Upper lobe of right lung (tissue), 1 donor: ENCODE data around the gene HTD2. TPM values are rescaled to one million over a fixed set of nuclear protein-coding genes. Genes with fewer than 3 reads are reported as not detected.

Experiments
- ATAC-seq: fragments of 200-7000 bp; cut with Tn5 transposase; one replicate; pipeline ENCODE4 v1.9.1; 2020; ENCODE audit warnings: mild to moderate bottlenecking, moderate library complexity
- DNase-seq: peaks from one replicate; pipeline ENCODE4 v3.0.0-alpha.2; 2020
- H3K27ac ChIP-seq: fragments of 200-600 bp; one replicate; pipeline ENCODE4 v1.8.0; 2022
- H3K27me3 ChIP-seq: fragments of 200-600 bp; one replicate; pipeline ENCODE4 v1.8.0; 2022; ENCODE audit warnings: mild to moderate bottlenecking
- H3K36me3 ChIP-seq: fragments of 200-600 bp; one replicate; pipeline ENCODE4 v1.8.0; 2022
- H3K4me1 ChIP-seq: fragments of 200-600 bp; one replicate; pipeline ENCODE4 v1.8.0; 2022
- H3K4me3 ChIP-seq: fragments of 200-600 bp; one replicate; pipeline ENCODE4 v1.8.0; 2022; ENCODE audit warnings: mild to moderate bottlenecking
- H3K9me3 ChIP-seq: fragments of 200-600 bp; one replicate; pipeline ENCODE4 v1.8.0; 2022
- intact Hi-C: fragments of 100-400 bp; cut with DNase I; formaldehyde crosslinking; loops from one replicate; pipeline ENCODE4 v1.11.0; 2022
- total RNA-seq: library from RNA; stranded (reverse); fragmentation: NEBNext Ultra II Directional; extraction: Animal tissue kit (Norgen Biotek cat#: 25700); gene quantifications from one replicate; pipeline ENCODE4 v1.2.1, GENCODE V29; 2021
- TF ChIP-seq, protein P1 (sequence below): fragments of 200-600 bp; IDR thresholded peaks from one replicate; pipeline ENCODE4 v1.8.0; 2022; ENCODE audit warnings: antibody characterized with exemption
- donor health status: DM: no; HTN: yes; CAD: no; lungs with severe emphysema.

Gene HTD2
- total RNA-seq, 1 donor from 2014 or later = 6.2 TPM

DNA sequence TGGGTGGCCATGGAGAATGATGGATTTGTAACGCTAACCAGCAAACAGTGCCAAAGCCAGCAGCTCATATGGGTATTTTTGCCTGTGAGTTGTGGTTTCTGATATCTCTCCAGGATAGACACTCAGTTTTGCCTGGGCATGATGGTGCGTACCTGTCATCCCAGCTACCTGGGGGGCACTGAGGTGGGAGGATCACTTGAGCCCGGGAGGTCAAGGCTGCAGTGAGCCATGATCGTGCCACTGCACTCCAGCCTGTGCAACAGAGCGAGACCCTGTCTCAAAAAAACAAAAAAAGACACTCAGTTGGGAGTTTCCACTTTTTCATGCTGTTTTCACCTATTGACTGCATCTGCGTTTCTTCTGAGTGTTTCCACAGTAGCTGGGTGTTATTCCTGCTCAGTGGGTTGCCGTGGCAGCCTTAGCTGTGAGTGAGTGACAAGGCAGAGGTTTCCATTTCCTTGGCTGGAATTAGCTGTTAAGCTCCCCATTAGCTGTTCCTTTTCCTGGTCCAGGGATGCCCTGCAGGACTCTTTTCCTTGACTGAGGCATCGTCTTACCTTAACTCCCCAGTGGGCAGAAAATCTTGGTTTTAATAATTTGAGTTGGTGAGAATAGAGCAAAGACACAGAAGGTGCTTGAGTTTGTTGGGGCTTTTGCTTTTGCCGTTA is 14.5 kb upstream of the HTD2 start:
- H3K36me3 ChIP-seq = peaks cover 18% of the 10 kb centered on the region
- TF ChIP-seq, protein P1, sequence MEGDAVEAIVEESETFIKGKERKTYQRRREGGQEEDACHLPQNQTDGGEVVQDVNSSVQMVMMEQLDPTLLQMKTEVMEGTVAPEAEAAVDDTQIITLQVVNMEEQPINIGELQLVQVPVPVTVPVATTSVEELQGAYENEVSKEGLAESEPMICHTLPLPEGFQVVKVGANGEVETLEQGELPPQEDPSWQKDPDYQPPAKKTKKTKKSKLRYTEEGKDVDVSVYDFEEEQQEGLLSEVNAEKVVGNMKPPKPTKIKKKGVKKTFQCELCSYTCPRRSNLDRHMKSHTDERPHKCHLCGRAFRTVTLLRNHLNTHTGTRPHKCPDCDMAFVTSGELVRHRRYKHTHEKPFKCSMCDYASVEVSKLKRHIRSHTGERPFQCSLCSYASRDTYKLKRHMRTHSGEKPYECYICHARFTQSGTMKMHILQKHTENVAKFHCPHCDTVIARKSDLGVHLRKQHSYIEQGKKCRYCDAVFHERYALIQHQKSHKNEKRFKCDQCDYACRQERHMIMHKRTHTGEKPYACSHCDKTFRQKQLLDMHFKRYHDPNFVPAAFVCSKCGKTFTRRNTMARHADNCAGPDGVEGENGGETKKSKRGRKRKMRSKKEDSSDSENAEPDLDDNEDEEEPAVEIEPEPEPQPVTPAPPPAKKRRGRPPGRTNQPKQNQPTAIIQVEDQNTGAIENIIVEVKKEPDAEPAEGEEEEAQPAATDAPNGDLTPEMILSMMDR = no peak
- H3K27ac ChIP-seq = no peak overlapping the region
- no peaks in the 10 kb centered on the region for H3K4me1 ChIP-seq
- DNase-seq = no peak
- intact Hi-C loops = no loop called here
- H3K27me3 ChIP-seq = no peaks in the 10 kb centered on the region
- no peak overlapping the region for H3K4me3 ChIP-seq
- no peak for ATAC-seq
- H3K9me3 ChIP-seq = no peaks in the 10 kb centered on the region

GRCh38 chr3:58292866-58293265 is 13.5 kb upstream of the HTD2 start:
- Histone ChIP-seq H3K4me1 (no peaks in the 10 kb centered on the region), H3K4me3 (no peak overlapping the region), H3K36me3 (peaks cover 12% of the 10 kb centered on the region), H3K27ac (no peak overlapping the region), H3K27me3 (no peaks in the 10 kb centered on the region), H3K9me3 (no peaks in the 10 kb centered on the region)
- DNase-seq = no peak
- ATAC-seq = peak; percentile 27
- TF ChIP-seq, protein P1 = no peak
- intact Hi-C loops = no loop called here

GRCh38 chr3:58293516-58293915 is 12.8 kb upstream of the HTD2 start:
- peaks cover 6% of the 10 kb centered on the region for H3K36me3 ChIP-seq
- no peaks in the 10 kb centered on the region for H3K4me1 ChIP-seq
- intact Hi-C loops = no loop called here
- H3K9me3 ChIP-seq = no peaks in the 10 kb centered on the region
- TF ChIP-seq, protein P1 = no peak
- no peak overlapping the region for H3K4me3 ChIP-seq
- ATAC-seq = no peak
- no peaks in the 10 kb centered on the region for H3K27me3 ChIP-seq
- no peak overlapping the region for H3K27ac ChIP-seq
- DNase-seq = no peak

GRCh38 chr3:58296269-58296668 is 10.1 kb upstream of the HTD2 start:
- H3K4me3 ChIP-seq = no peak overlapping the region
- H3K9me3 ChIP-seq = no peaks in the 10 kb centered on the region
- TF ChIP-seq, protein P1 = no peak
- no peak for ATAC-seq
- no peaks in the 10 kb centered on the region for H3K36me3 ChIP-seq
- intact Hi-C loops = no loop called here
- peaks cover 4% of the 10 kb centered on the region for H3K4me1 ChIP-seq
- DNase-seq = no peak
- no peaks in the 10 kb centered on the region for H3K27me3 ChIP-seq
- no peak overlapping the region for H3K27ac ChIP-seq

DNA sequence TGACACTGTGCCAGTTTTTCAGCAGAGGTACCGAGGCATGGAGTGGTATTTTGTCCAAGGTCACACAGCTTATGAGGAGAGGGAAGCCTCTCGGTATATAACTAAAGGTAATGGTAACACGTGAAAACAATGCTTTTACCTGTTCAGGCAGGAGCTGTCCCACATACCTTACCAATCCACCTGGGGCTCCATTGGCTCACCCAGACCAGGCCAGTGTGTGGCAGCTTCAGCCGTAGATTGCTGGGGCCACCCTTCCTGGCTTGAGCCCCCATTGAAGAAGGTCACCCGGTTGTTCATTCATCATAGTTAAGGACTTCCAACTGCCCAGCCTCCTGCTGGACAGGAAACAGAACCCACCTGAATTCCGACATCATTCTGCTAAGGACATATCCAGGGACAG is 9.5 kb upstream of the HTD2 start:
- Histone ChIP-seq H3K9me3 (no peaks in the 10 kb centered on the region), H3K4me3 (no peak overlapping the region), H3K36me3 (no peaks in the 10 kb centered on the region), H3K27ac (no peak overlapping the region), H3K4me1 (peaks cover 4% of the 10 kb centered on the region), H3K27me3 (no peaks in the 10 kb centered on the region)
- DNase-seq (no peak), ATAC-seq (no peak)
- TF ChIP-seq, protein P1 = no peak
- intact Hi-C loops = no loop called here

DNA sequence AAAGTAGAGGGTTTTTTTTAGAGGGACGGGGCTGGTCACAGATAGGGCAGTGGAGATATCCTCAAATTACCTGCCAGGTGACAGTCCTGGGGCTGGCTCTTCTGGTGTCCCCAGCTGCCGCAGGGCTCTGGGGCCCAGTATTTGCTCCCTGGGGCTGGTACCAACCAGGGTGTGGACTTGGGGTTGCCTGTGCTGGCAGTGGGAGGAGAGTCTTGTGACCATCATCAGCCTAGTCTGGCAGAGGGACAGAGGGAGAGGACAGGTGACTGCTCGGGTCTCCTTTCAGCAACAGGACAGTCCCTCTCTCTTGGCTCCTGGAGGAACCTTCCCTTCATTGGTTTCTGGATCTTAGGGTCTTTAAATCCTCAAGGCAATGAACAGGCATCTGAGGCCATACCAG is 8.1 kb upstream of the HTD2 start:
- H3K27ac ChIP-seq = no peak overlapping the region
- DNase-seq = no peak
- H3K9me3 ChIP-seq = no peaks in the 10 kb centered on the region
- no peak overlapping the region for H3K4me3 ChIP-seq
- no peaks in the 10 kb centered on the region for H3K27me3 ChIP-seq
- H3K4me1 ChIP-seq = peaks cover 4% of the 10 kb centered on the region
- TF ChIP-seq, protein P1 = no peak
- intact Hi-C loops = no loop called here
- ATAC-seq = no peak
- no peaks in the 10 kb centered on the region for H3K36me3 ChIP-seq
